ENCODE data around the gene ATG10.

ATG10 gene

GRCh38 chr5:82142217-82142841, 170.5 kb downstream of the ATG10 start:
- no peak for TF ChIP-seq CTCF (IDR thresholded peaks at IDR 0.05; ENCODE audit: low read depth, low read length)
- H3K4me1 ChIP-seq: no peaks in the 10 kb centered on the region
- H3K9me3 ChIP-seq: no peaks in the 10 kb centered on the region
- H3K27me3 ChIP-seq: no peaks in the 10 kb centered on the region
- no peaks in the 10 kb centered on the region for H3K36me3 ChIP-seq
- DNase-seq: no peak
- no peak overlapping the region for H3K4me3 ChIP-seq (ENCODE audit: low read depth, low read length)

- Histone ChIP-seq H3K4me3 (ENCODE audit: low read depth, low read length) (no peak overlapping the region), H3K4me1 (no peaks in the 10 kb centered on the region), H3K36me3 (no peaks in the 10 kb centered on the region), H3K27me3 (no peaks in the 10 kb centered on the region), H3K9me3 (no peaks in the 10 kb centered on the region)
- TF ChIP-seq CTCF (IDR thresholded peaks at IDR 0.05; ENCODE audit: low read depth, low read length): no peak
- DNase-seq: no peak
These were observed 171.2 kb downstream of the ATG10 start for GRCh38 chr5:82142928-82143577.

- H3K4me1 ChIP-seq: peaks cover 5% of the 10 kb centered on the region
- H3K9me3 ChIP-seq: no peaks in the 10 kb centered on the region
- no peak overlapping the region for H3K4me3 ChIP-seq (ENCODE audit: low read depth, low read length)
- DNase-seq: no peak
- no peaks in the 10 kb centered on the region for H3K36me3 ChIP-seq
- H3K27me3 ChIP-seq: no peaks in the 10 kb centered on the region
- no peak for TF ChIP-seq CTCF (IDR thresholded peaks at IDR 0.05; ENCODE audit: low read depth, low read length)
These were observed 176.2 kb downstream of the ATG10 start for GRCh38 chr5:82147860-82148573.

GRCh38 chr5:82149434-82149833, 177.6 kb downstream of the ATG10 start:
- H3K4me1 ChIP-seq: peaks cover 5% of the 10 kb centered on the region
- H3K27me3 ChIP-seq: no peaks in the 10 kb centered on the region
- H3K9me3 ChIP-seq: no peaks in the 10 kb centered on the region
- no peak for DNase-seq
- no peaks in the 10 kb centered on the region for H3K36me3 ChIP-seq
- TF ChIP-seq CTCF (IDR thresholded peaks at IDR 0.05; ENCODE audit: low read depth, low read length): no peak
- no peak overlapping the region for H3K4me3 ChIP-seq (ENCODE audit: low read depth, low read length)

- Histone ChIP-seq H3K9me3 (no peaks in the 10 kb centered on the region), H3K4me3 (ENCODE audit: low read depth, low read length) (no peak overlapping the region), H3K4me1 (peaks cover 5% of the 10 kb centered on the region), H3K27me3 (no peaks in the 10 kb centered on the region), H3K36me3 (no peaks in the 10 kb centered on the region)
- no peak for TF ChIP-seq CTCF (IDR thresholded peaks at IDR 0.05; ENCODE audit: low read depth, low read length)
- DNase-seq: no peak
These were observed 178.7 kb downstream of the ATG10 start for GRCh38 chr5:82150559-82150958.

- no peaks in the 10 kb centered on the region for H3K36me3 ChIP-seq
- no peak for DNase-seq
- no peaks in the 10 kb centered on the region for H3K9me3 ChIP-seq
- H3K27me3 ChIP-seq: no peaks in the 10 kb centered on the region
- H3K4me3 ChIP-seq (ENCODE audit: low read depth, low read length): no peak overlapping the region
- TF ChIP-seq CTCF (IDR thresholded peaks at IDR 0.05; ENCODE audit: low read depth, low read length): no peak
- H3K4me1 ChIP-seq: peaks cover 5% of the 10 kb centered on the region
These were observed 179.4 kb downstream of the ATG10 start for GRCh38 chr5:82151204-82151603.

Data from BE2C (cell line).